Coronary artery (tissue), 2 donors: ENCODE results near the gene UNC13D.
"Not testable (repeated sequence)": the region's sequence is repeated elsewhere in the genome, so short reads cannot be mapped to it uniquely, and the experiment has no call there.

Experiments used
- DNase-seq: peaks from one replicate; pipeline ENCODE4 v3.0.0-alpha.2; 2017; ENCODE audit warnings: low spot score
- H3K27ac ChIP-seq, 2 donors: fragments of 200-600 bp; sonication (generic); one replicate each; pipeline ENCODE4 v1.5.1; 2016 to 2019
- H3K4me3 ChIP-seq: fragments of 200-600 bp; sonication (generic); 2 replicates; pipeline ENCODE4 v1.5.1; 2016; ENCODE audit warnings: mild to moderate bottlenecking, moderate library complexity
- TF ChIP-seq, protein P1 (sequence below): fragments of 200-600 bp; sonication (generic); IDR thresholded peaks from one replicate; pipeline ENCODE4 v1.5.1; 2019; ENCODE audit warnings: antibody characterized with exemption

UNC13D gene

DNA sequence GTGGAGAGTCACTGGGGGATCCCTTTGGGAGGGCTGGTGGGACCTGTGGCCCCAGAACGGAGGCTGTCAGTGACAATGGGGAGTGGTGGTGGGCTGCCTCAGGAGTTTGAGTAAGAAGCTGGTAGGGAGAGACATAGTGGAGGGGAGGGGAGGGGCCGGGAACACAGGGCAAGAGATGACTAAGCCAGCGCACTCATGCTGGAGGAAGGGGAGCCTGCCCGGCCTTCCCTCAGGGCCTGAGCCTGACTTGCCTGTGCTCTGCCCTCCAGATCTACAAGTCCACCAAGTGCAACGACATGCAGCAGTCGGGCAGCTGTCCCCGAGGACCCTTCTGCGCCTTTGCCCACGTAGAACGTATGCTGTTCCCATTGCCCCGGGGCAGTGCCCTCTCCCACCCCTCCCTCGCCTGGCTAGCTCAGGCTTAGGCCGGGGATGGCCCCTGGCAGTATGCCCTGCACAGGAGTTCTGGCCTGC lies 29.3 kb downstream of the UNC13D start:
- H3K4me3 ChIP-seq = no peak overlapping the region
- no peak overlapping the region for H3K27ac ChIP-seq
- TF ChIP-seq, protein P1, sequence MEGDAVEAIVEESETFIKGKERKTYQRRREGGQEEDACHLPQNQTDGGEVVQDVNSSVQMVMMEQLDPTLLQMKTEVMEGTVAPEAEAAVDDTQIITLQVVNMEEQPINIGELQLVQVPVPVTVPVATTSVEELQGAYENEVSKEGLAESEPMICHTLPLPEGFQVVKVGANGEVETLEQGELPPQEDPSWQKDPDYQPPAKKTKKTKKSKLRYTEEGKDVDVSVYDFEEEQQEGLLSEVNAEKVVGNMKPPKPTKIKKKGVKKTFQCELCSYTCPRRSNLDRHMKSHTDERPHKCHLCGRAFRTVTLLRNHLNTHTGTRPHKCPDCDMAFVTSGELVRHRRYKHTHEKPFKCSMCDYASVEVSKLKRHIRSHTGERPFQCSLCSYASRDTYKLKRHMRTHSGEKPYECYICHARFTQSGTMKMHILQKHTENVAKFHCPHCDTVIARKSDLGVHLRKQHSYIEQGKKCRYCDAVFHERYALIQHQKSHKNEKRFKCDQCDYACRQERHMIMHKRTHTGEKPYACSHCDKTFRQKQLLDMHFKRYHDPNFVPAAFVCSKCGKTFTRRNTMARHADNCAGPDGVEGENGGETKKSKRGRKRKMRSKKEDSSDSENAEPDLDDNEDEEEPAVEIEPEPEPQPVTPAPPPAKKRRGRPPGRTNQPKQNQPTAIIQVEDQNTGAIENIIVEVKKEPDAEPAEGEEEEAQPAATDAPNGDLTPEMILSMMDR = no peak
- DNase-seq = peak; percentile 55

DNA sequence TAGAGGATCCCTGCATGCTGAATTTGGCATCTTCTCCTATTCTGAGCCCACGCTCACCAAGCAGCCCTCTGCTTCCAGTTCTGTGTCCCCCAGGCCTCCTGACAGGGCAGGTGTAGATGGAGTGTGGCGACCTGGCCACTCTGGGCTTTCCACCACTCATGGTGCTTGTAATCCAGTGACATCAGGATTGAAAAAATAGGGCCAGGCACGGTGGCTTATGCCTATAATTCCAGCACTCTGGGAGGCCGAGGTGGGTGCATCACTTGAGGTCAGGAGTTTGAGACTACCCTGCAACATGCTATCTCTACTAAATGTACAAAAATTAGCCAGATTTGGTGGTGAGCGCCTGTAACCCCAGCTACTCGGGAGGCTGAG lies 30.2 kb downstream of the UNC13D start:
- H3K27ac ChIP-seq = no peak overlapping the region
- no peak overlapping the region for H3K4me3 ChIP-seq
- DNase-seq = no peak
- TF ChIP-seq, protein P1 = no peak

- DNase-seq = no peak
- Histone ChIP-seq H3K4me3 (no peak overlapping the region), H3K27ac (no peak overlapping the region)
- TF ChIP-seq, protein P1 = no peak
Measured at GRCh38 chr17:75813081-75814020, 30.9 kb downstream of the UNC13D start.

DNA sequence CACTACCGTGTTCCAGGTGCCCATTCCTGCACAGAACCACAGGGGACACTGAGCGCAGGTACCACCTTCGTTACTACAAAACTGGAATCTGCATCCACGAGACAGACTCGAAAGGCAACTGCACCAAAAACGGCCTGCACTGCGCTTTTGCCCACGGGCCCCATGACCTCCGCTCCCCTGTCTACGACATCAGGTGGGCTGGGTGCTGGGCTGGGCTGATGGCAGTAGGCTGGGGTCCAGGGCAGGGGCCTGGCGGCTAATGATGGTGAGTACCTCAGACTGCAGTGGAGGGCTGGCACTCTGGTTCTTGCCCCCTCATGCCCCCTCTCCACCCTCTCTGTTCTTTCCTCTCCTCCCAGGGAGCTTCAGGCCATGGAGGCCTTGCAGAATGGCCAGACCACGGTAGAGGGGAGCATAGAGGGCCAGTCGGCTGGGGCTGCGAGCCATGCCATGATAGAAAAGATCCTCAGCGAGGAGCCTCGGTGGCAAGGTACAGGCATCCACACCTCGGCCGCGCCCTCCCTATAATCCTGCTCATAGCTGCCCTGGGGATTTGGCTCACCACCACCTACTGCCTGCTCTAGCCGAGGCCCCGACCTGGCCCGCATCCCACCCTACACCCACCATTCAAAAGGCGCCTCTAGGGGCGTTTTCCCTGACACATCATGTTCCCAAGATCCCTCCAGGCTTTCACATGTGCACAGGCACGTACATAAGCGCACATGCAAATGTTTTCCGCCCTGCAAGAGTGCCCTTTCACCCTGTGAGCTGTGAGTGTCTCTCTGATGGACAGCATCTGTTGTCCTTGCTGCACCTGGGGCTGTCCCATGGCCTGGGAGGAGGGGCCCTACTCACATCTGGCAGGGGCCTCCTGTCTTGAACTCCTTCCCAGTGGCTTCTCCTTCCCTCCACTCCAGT lies 31.8 kb downstream of the UNC13D start:
- H3K4me3 ChIP-seq = no peak overlapping the region
- no peak overlapping the region for H3K27ac ChIP-seq
- DNase-seq = no peak
- TF ChIP-seq, protein P1 = no peak

- no peak overlapping the region for H3K4me3 ChIP-seq
- H3K27ac ChIP-seq = no peak overlapping the region
- no peak for DNase-seq
- TF ChIP-seq, protein P1 = no peak
Measured at GRCh38 chr17:75811174-75811573, 33.0 kb downstream of the UNC13D start.

DNA sequence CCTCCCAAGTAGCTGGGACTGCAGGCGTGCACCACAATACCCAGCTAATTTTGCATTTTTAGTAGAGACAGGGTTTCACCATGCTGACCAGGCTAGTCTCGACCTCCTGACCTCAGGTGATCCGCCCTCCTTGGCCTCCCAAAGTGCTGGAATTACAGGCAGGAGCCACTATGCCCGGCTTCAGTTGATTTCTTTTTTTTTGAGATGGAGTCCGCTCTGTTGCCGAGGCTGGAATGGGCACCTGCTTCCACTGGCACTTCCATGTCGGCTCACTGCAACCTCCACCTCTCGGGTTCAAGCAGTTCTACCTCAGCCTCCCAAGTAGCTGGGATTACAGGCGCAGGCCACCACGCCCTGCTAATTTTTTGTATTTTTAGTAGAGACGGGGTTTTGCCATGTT lies 33.4 kb downstream of the UNC13D start:
- H3K4me3 ChIP-seq, H3K27ac ChIP-seq, DNase-seq: not testable (repeated sequence)

- Histone ChIP-seq H3K27ac (peak overlapping the region in 1 of 2 donors; percentile 72), H3K4me3 (no peak overlapping the region)
- DNase-seq = no peak
- TF ChIP-seq, protein P1 = no peak
Measured at GRCh38 chr17:75810216-75810615, 34.0 kb downstream of the UNC13D start.
